Cardiac muscle cell (in vitro differentiated cells and primary cell): ENCODE data around the gene PRKCB. TPM values are rescaled to one million over a fixed set of nuclear protein-coding genes. Genes with fewer than 3 reads are reported as not detected.

Experiments used
- DNase-seq, 2 donors: peaks; one replicate each; pipeline versions ENCODE4 v3.0.0 to v3.0.0-alpha.2; 2010 to 2017; ENCODE audit warnings: low read depth in 1 of 2, low spot score in 1 of 2
- H3K27ac ChIP-seq: fragments of 200-600 bp; sonication (generic); 2 replicates; pipeline ENCODE4 v1.5.1; 2016
- H3K27me3 ChIP-seq: fragments of 200-600 bp; sonication (generic); 2 replicates; pipeline ENCODE4 v1.6.0; 2016; ENCODE audit warnings: control low read depth
- H3K36me3 ChIP-seq: fragments of 200-600 bp; sonication (generic); 2 replicates; pipeline ENCODE4 v1.5.1; 2016; ENCODE audit warnings: control low read depth
- H3K4me1 ChIP-seq: fragments of 200-600 bp; sonication (generic); 2 replicates; pipeline ENCODE4 v1.8.1; 2017; ENCODE audit warnings: low read depth, mild to moderate bottlenecking, mixed run types
- H3K4me3 ChIP-seq: fragments of 200-600 bp; sonication (generic); 2 replicates; pipeline ENCODE4 v1.5.1; 2016; ENCODE audit warnings: mild to moderate bottlenecking
- H3K9me3 ChIP-seq: fragments of 200-600 bp; sonication (generic); 2 replicates; pipeline ENCODE4 v1.5.1; 2017; ENCODE audit warnings: low read depth, mild to moderate bottlenecking, control low read depth
- polyA plus RNA-seq: library from polyadenylated mRNA; unstranded; fragments of >200 nt; fragmentation: Nextera tagmentation; extraction: Ambion mirVana; gene quantifications from 2 replicates; pipeline ENCODE4 v1.2.1, GENCODE V29; 2016
- total RNA-seq: library from RNA; depleted of rRNA; stranded (reverse); fragments of >200 nt; gene quantifications from 2 replicates; pipeline ENCODE4 v1.2.3, GENCODE V29; 2016
- TF ChIP-seq, protein P1 (sequence below): IDR thresholded peaks from 2 replicates; pipeline ENCODE4 v1.5.1; 2012; ENCODE audit warnings: low read depth, mild to moderate bottlenecking, low read length

The PRKCB gene
- total and polyA plus RNA-seq, 2 experiments from 2014 or later: 0.66 to 1.5 TPM

- Histone ChIP-seq H3K9me3 (no peaks in the 10 kb centered on the region), H3K27ac (no peak overlapping the region), H3K27me3 (no peaks in the 10 kb centered on the region), H3K4me3 (no peak overlapping the region), H3K4me1 (no peaks in the 10 kb centered on the region), H3K36me3 (no peaks in the 10 kb centered on the region)
- TF ChIP-seq, protein P1, sequence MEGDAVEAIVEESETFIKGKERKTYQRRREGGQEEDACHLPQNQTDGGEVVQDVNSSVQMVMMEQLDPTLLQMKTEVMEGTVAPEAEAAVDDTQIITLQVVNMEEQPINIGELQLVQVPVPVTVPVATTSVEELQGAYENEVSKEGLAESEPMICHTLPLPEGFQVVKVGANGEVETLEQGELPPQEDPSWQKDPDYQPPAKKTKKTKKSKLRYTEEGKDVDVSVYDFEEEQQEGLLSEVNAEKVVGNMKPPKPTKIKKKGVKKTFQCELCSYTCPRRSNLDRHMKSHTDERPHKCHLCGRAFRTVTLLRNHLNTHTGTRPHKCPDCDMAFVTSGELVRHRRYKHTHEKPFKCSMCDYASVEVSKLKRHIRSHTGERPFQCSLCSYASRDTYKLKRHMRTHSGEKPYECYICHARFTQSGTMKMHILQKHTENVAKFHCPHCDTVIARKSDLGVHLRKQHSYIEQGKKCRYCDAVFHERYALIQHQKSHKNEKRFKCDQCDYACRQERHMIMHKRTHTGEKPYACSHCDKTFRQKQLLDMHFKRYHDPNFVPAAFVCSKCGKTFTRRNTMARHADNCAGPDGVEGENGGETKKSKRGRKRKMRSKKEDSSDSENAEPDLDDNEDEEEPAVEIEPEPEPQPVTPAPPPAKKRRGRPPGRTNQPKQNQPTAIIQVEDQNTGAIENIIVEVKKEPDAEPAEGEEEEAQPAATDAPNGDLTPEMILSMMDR: no peak
- DNase-seq: no peak
Measured at GRCh38 chr16:23965137-23965733, 129.5 kb downstream of the PRKCB start.

DNA sequence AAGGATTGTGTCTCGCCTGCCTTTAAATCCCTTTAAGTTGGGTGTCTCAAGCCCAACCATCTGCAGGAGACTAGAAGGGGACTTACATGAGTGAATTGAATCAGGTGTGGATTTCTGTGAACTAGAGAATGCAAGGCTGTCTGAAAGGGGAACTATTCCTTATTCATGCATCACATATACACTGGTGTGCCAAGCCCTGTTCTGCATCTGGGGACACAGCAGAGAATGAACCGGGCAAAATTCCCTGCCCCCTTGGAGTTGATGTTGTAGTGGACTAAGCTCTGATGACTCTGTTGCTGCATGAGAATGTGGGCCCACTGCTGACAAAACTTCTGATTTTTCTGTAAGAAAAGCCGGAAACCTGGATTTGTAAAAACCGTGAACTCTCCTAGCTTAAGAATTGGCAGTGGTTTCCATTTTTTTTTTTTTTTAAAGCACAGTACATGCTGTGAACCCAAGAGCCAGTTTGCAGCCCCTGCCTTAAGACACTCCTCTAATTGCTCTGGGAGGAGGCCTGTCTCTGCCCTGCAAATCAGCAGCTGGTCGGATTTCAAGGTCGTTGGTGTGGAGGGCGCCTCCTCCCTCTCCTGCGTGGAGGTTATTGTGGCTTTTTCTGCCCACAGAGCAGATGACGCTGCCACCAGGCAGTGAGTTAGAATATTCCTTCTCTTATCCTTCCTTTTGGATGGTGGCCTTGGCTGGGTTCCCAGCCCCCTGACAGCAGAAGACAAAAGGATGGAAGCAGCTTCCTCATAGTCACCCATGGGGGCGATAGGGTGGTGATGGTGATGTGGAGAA lies 131.0 kb downstream of the PRKCB start:
- no peaks in the 10 kb centered on the region for H3K36me3 ChIP-seq
- H3K9me3 ChIP-seq: no peaks in the 10 kb centered on the region
- H3K27ac ChIP-seq: no peak overlapping the region
- H3K4me1 ChIP-seq: no peaks in the 10 kb centered on the region
- H3K4me3 ChIP-seq: no peak overlapping the region
- no peaks in the 10 kb centered on the region for H3K27me3 ChIP-seq
- TF ChIP-seq, protein P1: no peak
- no peak for DNase-seq

DNA sequence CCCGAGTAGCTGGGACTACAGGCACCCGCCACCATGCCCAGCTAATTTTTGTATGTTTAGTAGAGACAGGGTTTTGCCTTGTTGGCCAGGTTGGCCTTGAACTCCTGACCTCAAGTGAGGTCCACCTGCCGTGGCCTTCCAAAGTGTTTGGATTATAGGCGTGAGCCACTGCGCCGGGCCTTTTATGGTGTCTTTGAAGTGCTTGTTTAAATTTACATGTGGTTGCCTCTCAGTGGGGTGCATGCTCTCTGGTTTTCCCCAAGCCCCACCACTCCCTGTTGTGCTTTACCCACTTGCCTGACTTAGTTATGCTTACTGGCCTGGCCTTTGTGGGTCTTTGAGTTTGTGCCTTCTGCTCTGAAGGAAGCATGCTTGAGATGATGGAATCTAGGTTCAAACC lies 132.0 kb downstream of the PRKCB start:
- Histone ChIP-seq H3K27ac (no peak overlapping the region), H3K27me3 (no peaks in the 10 kb centered on the region), H3K4me3 (no peak overlapping the region), H3K4me1 (no peaks in the 10 kb centered on the region), H3K36me3 (no peaks in the 10 kb centered on the region), H3K9me3 (no peaks in the 10 kb centered on the region)
- no peak for DNase-seq
- TF ChIP-seq, protein P1: no peak

DNA sequence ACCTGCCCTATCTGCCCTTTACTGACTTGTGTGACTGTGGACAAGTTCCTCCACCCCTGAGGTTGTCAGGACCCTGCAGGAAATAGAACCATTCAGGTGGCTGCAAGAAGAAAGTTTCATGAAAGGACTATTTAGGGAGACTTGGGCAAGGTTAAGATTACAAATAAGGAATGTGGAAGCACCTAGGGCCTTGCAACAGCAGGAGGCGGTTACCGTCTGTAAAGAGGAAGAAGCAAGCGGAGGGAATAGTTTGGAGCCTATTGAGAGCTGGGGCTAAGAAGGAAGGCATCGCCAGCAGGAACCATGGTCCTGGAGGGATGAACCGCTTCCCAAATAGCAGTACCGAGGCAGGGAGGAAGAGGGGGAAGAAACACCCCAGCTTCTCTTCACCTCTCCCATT lies 132.4 kb downstream of the PRKCB start:
- H3K4me1 ChIP-seq: no peaks in the 10 kb centered on the region
- DNase-seq: no peak
- no peak overlapping the region for H3K4me3 ChIP-seq
- H3K9me3 ChIP-seq: no peaks in the 10 kb centered on the region
- TF ChIP-seq, protein P1: no peak
- no peak overlapping the region for H3K27ac ChIP-seq
- H3K27me3 ChIP-seq: no peaks in the 10 kb centered on the region
- no peaks in the 10 kb centered on the region for H3K36me3 ChIP-seq

DNA sequence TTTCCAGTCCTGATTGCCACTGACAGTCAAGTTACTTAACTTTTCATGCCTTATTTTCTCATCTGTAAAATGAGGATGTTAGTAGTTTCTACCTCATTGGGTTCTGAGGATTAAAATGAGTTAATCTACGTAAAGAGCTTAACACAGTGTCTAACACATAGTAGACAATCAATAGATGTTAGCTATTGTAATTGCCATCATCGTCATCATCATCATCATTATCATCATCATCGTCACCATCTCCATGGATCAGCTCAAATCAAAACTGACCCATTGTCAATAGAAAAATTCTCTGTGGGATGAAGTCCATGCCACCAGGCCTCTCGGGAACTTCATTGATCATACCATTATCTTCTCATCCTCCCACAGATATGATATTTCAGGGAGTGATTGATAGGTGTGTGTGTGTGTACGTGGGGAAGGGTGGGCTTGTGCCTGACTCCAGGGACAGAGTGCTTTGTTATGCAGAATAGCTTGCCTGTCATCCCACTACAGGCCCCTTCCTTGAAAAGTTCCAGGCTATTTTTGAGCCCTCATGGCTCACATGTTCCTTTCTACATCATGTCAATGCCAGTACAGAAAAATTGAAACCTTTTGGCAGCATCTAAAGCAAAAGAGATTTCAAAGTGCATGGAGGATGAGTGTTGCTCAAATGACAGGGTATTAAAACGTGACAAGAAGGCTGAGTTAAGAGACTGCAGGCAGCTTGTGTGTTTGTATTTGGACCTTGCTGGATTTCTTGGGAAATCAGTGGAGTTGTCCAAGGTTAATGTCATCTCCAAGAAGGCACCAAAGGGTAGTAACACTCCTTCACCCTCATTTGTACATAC lies 133.9 kb downstream of the PRKCB start:
- Histone ChIP-seq H3K4me3 (no peak overlapping the region), H3K4me1 (no peaks in the 10 kb centered on the region), H3K9me3 (no peaks in the 10 kb centered on the region), H3K27ac (no peak overlapping the region), H3K36me3 (no peaks in the 10 kb centered on the region), H3K27me3 (no peaks in the 10 kb centered on the region)
- DNase-seq: no peak
- TF ChIP-seq, protein P1: no peak
